Cardiac septum (tissue), 1 donor: Measurements from ENCODE around the gene RGS17. TPM values are rescaled to one million over a fixed set of nuclear protein-coding genes. Genes with fewer than 3 reads are reported as not detected.
"Not testable (repeated sequence)": the region's sequence is repeated elsewhere in the genome, so short reads cannot be mapped to it uniquely, and the experiment has no call there.

ENCODE experiments used
- DNase-seq: peaks from one replicate; pipeline ENCODE4 v3.0.0-alpha.2; 2020; ENCODE audit warnings: low spot score
- intact Hi-C: fragments of 100-400 bp; cut with DNase I; formaldehyde crosslinking; loops from one replicate; pipeline ENCODE4 v1.14.0; 2022
- total RNA-seq: library from RNA; stranded (reverse); fragmentation: NEBNext Ultra II Directional; extraction: Animal tissue kit (Norgen Biotek cat#: 25700); gene quantifications from one replicate; pipeline ENCODE4 v1.2.1, GENCODE V29; 2021
- donor health status: DM: no; HTN: no; CAD: no.

RGS17 gene
- total RNA-seq, 1 donor from 2014 or later: 0.43 TPM

- peak; percentile 96 for DNase-seq
- intact Hi-C loops: loop anchor here (2.0 kb wide), 1 partner anchor 20 kb away; the partner anchor contains the start of gene FBXO5
Observed at GRCh38 chr6:153002613-153003365, 128.3 kb downstream of the RGS17 start, which contains the start of gene MTRF1L. MTRF1L (minus strand) TSS chr6:153002709; CDS start chr6:153002685, 24 bp downstream.

GRCh38 chr6:153001767-153002612, 129.1 kb downstream of the RGS17 start:
- intact Hi-C loops: loop anchor here (2.0 kb wide), 1 partner anchor 19 kb away; the partner anchor contains the start of gene FBXO5
- no peak for DNase-seq

DNA sequence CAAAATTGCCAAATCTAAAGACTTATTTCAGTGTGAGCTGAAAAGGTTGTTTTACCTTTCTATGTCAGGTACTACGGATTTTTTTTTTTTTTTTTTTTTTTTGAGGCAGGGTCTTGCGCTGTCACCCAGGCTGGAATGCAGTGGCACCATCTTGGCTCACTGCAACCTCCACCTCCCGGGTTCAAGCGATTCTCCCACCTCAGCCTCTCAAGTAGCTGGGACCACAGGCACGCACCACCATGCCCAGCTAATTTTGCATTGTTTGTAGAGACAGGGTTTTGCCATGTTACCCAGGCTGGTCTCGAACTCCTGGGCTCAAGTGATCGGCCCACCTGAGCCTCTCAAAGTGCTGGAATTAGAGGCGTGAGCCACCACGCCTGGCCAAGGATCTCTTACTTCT, 130.3 kb downstream of the RGS17 start:
- intact Hi-C loops, DNase-seq: not testable (repeated sequence)

DNA sequence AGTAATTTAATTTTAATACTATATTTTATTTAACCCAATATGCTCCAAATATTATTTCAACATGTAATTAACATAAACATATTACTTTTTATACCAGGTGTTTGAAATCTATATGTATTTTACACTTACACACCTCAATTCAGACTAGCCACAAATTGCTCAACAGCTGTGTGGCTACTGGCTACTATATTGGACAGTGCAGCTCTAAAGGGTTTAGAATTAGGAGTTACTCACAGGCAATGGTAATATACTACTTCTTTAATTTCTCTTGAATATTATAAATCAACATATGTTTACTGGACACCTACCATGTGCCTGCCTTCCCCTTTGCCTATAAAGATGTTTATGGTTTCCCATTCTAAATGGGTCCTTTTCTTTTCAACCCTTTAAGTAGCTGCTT, 130.8 kb downstream of the RGS17 start:
- intact Hi-C loops: no loop called here

GRCh38 chr6:152999538-152999937, 131.5 kb downstream of the RGS17 start:
- DNase-seq, intact Hi-C loops: not testable (repeated sequence)

More for the DNA sequence above, 130.8 kb downstream of the RGS17 start:
- DNase-seq: no peak

- intact Hi-C loops: no loop called here
- DNase-seq: no peak
Observed at GRCh38 chr6:152993847-152994246, 137.2 kb downstream of the RGS17 start.

DNA sequence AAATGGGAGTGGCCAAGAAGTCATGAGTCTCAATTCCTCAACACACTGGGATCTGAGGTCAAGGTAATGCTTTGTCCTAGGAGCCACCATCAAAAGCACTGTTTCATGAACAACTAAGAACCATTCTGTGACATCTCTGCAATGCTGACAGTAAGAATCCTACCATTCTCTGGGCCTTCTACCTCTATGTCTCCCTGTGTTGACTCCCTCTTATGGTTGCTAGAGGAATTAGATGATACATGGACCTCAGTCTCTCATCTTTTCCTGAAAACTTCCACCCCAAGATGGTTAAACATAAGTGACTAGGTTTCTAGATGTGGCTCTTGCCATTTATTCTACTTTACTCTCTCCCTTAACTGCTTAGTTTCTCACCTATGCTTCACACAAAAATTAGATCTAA, 137.7 kb downstream of the RGS17 start:
- intact Hi-C loops: no loop called here
- DNase-seq: no peak

DNA sequence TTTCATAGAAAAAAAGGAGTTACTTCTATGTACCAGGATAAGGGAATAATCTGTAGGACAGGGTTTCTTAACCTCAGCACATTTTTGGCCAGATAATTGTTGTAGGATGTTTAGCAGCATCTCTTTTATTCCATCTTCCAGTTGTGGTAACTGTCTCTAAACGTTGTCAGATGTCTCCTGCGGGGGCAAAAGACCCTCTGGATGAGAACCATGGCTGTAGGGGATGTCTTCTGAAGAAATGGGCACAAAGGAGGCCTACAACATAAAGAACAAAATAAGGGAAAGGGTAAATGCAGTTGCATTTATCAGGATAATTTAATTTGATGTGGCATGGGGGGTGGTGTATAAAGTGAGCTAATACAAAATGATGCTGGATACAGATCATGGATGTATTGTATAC, 144.1 kb downstream of the RGS17 start:
- intact Hi-C loops: no loop called here
- no peak for DNase-seq

GRCh38 chr6:152985300-152985699, 145.8 kb downstream of the RGS17 start:
- intact Hi-C loops, DNase-seq: not testable (repeated sequence)

DNA sequence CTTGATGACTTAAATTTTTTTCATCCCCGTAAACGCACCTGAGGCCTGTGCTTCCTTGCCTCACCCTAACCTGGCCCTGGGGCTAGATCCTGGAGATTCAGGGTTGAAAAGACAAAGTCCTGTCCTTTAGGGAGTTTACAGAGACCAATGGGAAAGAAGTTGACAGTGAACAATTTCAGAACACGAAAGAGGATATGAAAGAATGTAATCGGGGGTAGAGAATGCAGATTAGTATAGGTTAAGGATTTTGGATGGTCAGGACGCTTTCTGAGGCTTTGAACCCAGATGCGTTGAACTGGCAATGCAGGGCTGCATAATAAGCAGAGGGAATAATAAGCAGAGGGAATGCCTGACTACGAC, 146.6 kb downstream of the RGS17 start:
- no peak for DNase-seq
- intact Hi-C loops: no loop called here

DNA sequence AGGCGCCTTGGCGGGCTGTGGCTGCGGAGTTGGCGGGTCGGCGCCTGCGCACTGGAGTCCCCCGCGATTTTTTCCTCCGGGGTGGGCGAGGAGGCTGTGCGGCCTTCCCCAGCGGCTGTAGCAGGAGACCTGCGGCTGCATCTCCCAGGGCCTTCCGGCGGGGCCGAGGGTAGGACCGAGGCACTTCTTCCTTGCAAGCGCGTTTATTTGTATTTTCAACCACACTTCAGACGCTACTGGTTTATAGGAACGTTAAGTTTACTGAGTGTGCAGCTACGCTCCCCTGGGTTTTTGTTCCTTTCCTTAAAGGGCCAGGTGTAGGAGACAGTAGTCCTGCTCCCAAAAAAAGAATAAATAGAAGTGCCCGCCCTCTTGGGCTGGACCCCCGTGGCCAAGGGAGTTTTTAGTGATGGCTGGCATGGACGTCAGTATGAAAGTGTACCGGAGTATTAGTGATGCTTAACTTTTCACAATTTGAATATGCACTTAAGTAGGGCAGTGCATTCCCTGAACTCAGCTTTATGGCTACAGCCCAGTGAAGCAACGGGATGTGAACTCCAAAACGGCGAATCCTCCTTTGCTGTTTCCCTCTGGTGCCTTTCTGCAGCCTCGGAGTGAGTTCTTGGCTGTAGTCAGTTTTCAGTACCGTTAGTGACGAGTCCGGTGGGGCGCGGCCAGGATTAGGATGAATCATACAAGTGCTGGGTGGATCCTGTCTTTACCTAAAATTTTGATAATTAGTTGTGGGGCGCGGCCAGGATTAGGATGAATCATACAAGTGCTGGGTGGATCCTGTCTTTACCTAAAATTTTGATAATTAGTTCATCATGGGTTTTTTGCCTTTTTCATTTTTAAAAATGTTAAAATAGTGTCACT, 147.2 kb downstream of the RGS17 start:
- intact Hi-C loops: loop anchor here (2.0 kb wide), 1 partner anchor 19 kb away; the partner anchor contains the start of gene MTRF1L
- peak; percentile 88 for DNase-seq

- intact Hi-C loops: loop anchor here (2.0 kb wide), 1 partner anchor 20 kb away; the partner anchor contains the start of gene MTRF1L
Observed at GRCh38 chr6:152982904-152983636, 148.0 kb downstream of the RGS17 start, which contains the start of gene FBXO5. FBXO5 (minus strand) TSS chr6:152983041; CDS start chr6:152982959, 82 bp downstream.

GRCh38 chr6:152981989-152982903, 148.8 kb downstream of the RGS17 start:
- DNase-seq: no peak
- intact Hi-C loops: loop anchor here (2.0 kb wide), 1 partner anchor 21 kb away; the partner anchor contains the start of gene MTRF1L

More at GRCh38 chr6:152982904-152983636, 148.0 kb downstream of the RGS17 start, which contains the start of gene FBXO5:
- peak; percentile 99 for DNase-seq

DNA sequence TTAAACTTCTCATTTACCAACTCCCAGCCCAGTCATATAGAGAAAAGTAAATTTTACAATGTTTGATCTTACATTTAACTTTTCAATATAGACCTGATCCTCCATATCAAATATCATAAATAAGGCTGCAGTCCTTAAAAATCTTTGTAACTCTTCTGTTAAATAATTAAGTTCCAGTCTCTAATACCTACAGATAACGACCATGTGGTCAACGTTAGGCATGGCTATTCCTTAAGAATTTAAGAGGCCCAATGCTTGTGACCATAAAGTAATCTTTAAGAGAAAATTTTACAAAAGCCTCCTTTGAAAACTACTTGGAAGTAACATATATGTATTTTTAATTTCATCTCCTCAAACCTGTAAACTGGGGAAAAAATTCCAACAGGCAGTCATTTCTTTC, 149.9 kb downstream of the RGS17 start:
- intact Hi-C loops: no loop called here
- no peak for DNase-seq

- DNase-seq: no peak
- intact Hi-C loops: no loop called here
Observed at GRCh38 chr6:152980656-152981055, 150.4 kb downstream of the RGS17 start.

- intact Hi-C loops: no loop called here
- DNase-seq: no peak
Observed at GRCh38 chr6:152979116-152979515, 152.0 kb downstream of the RGS17 start.

DNA sequence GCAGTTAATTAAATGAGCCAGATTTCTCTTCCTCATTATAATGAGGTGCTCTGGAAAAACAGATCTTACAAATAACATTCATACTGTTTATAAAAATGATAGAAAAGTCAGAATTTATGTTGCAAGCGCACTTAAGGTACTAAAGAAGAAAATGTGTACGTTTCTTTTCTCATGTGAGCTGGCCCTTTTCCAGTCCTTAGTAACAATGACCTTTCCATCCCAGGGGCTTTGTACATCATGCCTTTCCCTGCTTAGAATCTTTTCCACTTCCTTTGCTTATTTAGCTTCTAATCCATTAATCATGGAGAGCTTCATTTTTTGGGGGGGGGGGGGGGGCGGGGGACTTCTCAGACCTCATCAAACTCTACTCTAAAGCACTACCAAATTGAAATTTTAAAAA, 153.0 kb downstream of the RGS17 start:
- intact Hi-C loops: no loop called here
- DNase-seq: no peak
